K562 (cell line): Measurements from ENCODE around the gene ZC3H15. TPM values are rescaled to one million over a fixed set of nuclear protein-coding genes. Genes with fewer than 3 reads are reported as not detected.

ENCODE experiments used
- BHLHE40 ChIP-seq: IDR thresholded peaks from 2 replicates; pipeline ENCODE4 v1.6.1; 2011; ENCODE audit warnings: low read length, improper control_type of control experiment
- E2F1 ChIP-seq: sonication (generic); formaldehyde crosslinking; IDR thresholded peaks from 2 replicates; pipeline ENCODE4 v1.8.1; 2023; ENCODE audit warnings: mild to moderate bottlenecking, missing genetic modification reagents, moderate library complexity
- ELF1 ChIP-seq: fragments of 200-800 bp; sonication (Bioruptor generic); IDR thresholded peaks from 2 replicates; pipeline ENCODE4 v1.6.1; 2016; ENCODE audit warnings: missing genetic modification characterization, missing compliant biosample characterization
- FUS ChIP-seq: fragments of 200-400 bp; formaldehyde crosslinking; optimal IDR thresholded peaks from 2 replicates; pipeline ENCODE3; 2017; ENCODE audit warnings: low read depth, low read length
- GABPB1 ChIP-seq: sonication (generic); formaldehyde crosslinking; IDR thresholded peaks from 2 replicates; pipeline ENCODE4 v1.8.0; 2022; ENCODE audit warnings: mild to moderate bottlenecking, missing genetic modification reagents
- GMEB1 ChIP-seq: fragments of 250-450 bp; sonication (Bioruptor Pico); IDR thresholded peaks from 2 replicates; pipeline ENCODE4 v1.4.0; 2020; ENCODE audit warnings: mild to moderate bottlenecking
- HES1 ChIP-seq: fragments of 450-650 bp; IDR thresholded peaks from 2 replicates; pipeline ENCODE4 v1.6.1; 2016; ENCODE audit warnings: low read depth, mild to moderate bottlenecking, moderate library complexity
- JUND ChIP-seq, 2 experiments: IDR thresholded peaks; 2 replicates in 1 of 2; 3 replicates in 1 of 2; pipeline ENCODE4 v1.6.1; 2011; ENCODE audit warnings: borderline replicate concordance in 2 of 2, low read depth in 2 of 2, low read length in 2 of 2, improper control_type of control experiment in 1 of 2, missing biosample characterization in 1 of 2, missing genetic modification characterization in 1 of 2, missing genetic modification reagents in 1 of 2
- MAZ ChIP-seq, 2 experiments: fragments of 450-650 bp in 1 of 2; sonication (generic) in 1 of 2; formaldehyde crosslinking; IDR thresholded peaks in 1 of 2; conservative IDR thresholded peaks in 1 of 2; 2 replicates each; pipeline versions ENCODE4 v1.4.0 to v1.5.0; 2020; ENCODE audit warnings: mild to moderate bottlenecking in 1 of 2, missing genetic modification reagents in 1 of 2
- WHSC1 ChIP-seq: IDR thresholded peaks from one replicate; pipeline ENCODE4 v1.6.1; 2012; ENCODE audit warnings: low read length, control low read depth, inconsistent platforms
- ZBTB12 ChIP-seq: fragments of 250-450 bp; sonication (Bioruptor Pico); IDR thresholded peaks from 2 replicates; pipeline ENCODE4 v1.4.0; 2020
- ZNF511 ChIP-seq: sonication (generic); formaldehyde crosslinking; IDR thresholded peaks from 2 replicates; pipeline ENCODE4 v1.8.0; 2022; ENCODE audit warnings: mild to moderate bottlenecking, missing genetic modification reagents
- ZNF551 ChIP-seq: fragments of 250-450 bp; sonication (Bioruptor Pico); IDR thresholded peaks from 2 replicates; pipeline ENCODE4 v1.5.0; 2021; ENCODE audit warnings: mild to moderate bottlenecking, moderate library complexity
- ZNF609 ChIP-seq: sonication (generic); formaldehyde crosslinking; IDR thresholded peaks from 2 replicates; pipeline ENCODE4 v1.8.1; 2023; ENCODE audit warnings: missing genetic modification reagents, mild to moderate bottlenecking, borderline replicate concordance
- ZNF79 ChIP-seq: fragments of 250-450 bp; sonication (Bioruptor Pico); IDR thresholded peaks from 2 replicates; pipeline ENCODE4 v1.4.0; 2020; ENCODE audit warnings: low read depth, mild to moderate bottlenecking, moderate library complexity
- polyA plus RNA-seq, 8 experiments: library from polyadenylated mRNA; depleted of rRNA in 4 of 8; stranded (reverse) in 5 of 8; unstranded in 3 of 8; fragments of >200 nt; fragmentation: Nextera tagmentation in 2 of 8; fragmentation: Illumina TruSeq in 1 of 8; extraction: Ambion mirVana in 2 of 8; extraction: Trizol in 1 of 8; gene quantifications; 2 replicates each; pipeline versions ENCODE4 v1.2.1 to v1.2.3, GENCODE V29; 2011 to 2014; ENCODE audit warnings: inconsistent platforms in 1 of 8, missing spikeins in 1 of 8
- total RNA-seq, 7 experiments: library from RNA; depleted of rRNA in 6 of 7; stranded (reverse); fragments of >200 nt in 6 of 7; fragmentation: Illumina TruSeq in 2 of 7; extraction: Trizol in 2 of 7; gene quantifications; 2 replicates each; pipeline versions ENCODE4 v1.2.1 to v1.2.3, GENCODE V29; 2011 to 2021; ENCODE audit warnings: low replicate concordance in 1 of 7

ZC3H15 gene
- total and polyA plus RNA-seq, 9 of the 15 experiments (the other 6 are each of a cell fraction or from before 2014, with no cell fraction given), result 132 to 286 (median 189) TPM

GRCh38 chr2:186485871-186486650 is at the start of gene ZC3H15 (continued):
- TF ChIP-seq E2F1 (CRISPR knock-in tag), result peak; percentile 70; the same call in 1 of the 2 replicates
- TF ChIP-seq BHLHE40, result peak; percentile 66
- peak; percentile 84 for TF ChIP-seq GABPB1
- TF ChIP-seq WHSC1, result no peak
- TF ChIP-seq ZNF511, result peak; percentile 66; the same call in 1 of the 2 replicates
- TF ChIP-seq ZNF79, result no peak
- TF ChIP-seq ELF1 (tag), result peak; percentile 92
- peak; percentile 61 for TF ChIP-seq JUND (IDR thresholded peaks at IDR 0.05; ENCODE audit: borderline replicate concordance, low read depth, low read length)
- peak; percentile 72; the same call in 2 of the 3 replicates for TF ChIP-seq JUND (tag; IDR thresholded peaks at IDR 0.05; ENCODE audit: borderline replicate concordance, low read depth, low read length)
- TF ChIP-seq FUS, result no peak
- TF ChIP-seq MAZ (CRISPR knock-in tag; conservative IDR thresholded peaks at IDR 0.05 in 1 of 2, IDR thresholded peaks at IDR 0.05 in 1 of 2), result peak; percentile 68 to 84
- TF ChIP-seq ZBTB12 (CRISPR knock-in tag), result peak; percentile 48
- TF ChIP-seq HES1, result peak; percentile 24; the same call in 1 of the 2 replicates
- TF ChIP-seq GMEB1 (CRISPR knock-in tag), result peak; percentile 84
- no peak for TF ChIP-seq ZNF551 (CRISPR knock-in tag)
- TF ChIP-seq ZNF609, result peak; percentile 73; the same call in 1 of the 2 replicates
